SK-N-SH treated with all-trans-retinoic acid at 6 μM for 48 hours (cell line): Measurements from ENCODE around the gene GOLGA6L6.
"Not testable (repeated sequence)": the region's sequence is repeated elsewhere in the genome, so short reads cannot be mapped to it uniquely, and the experiment has no call there.

Source experiments
- ATAC-seq: fragments of 200-7000 bp; cut with Tn5 transposase; 3 replicates; pipeline ENCODE4 v1.9.1; 2020; ENCODE audit warnings: mild to moderate bottlenecking, moderate library complexity

GOLGA6L6 gene, protein sequence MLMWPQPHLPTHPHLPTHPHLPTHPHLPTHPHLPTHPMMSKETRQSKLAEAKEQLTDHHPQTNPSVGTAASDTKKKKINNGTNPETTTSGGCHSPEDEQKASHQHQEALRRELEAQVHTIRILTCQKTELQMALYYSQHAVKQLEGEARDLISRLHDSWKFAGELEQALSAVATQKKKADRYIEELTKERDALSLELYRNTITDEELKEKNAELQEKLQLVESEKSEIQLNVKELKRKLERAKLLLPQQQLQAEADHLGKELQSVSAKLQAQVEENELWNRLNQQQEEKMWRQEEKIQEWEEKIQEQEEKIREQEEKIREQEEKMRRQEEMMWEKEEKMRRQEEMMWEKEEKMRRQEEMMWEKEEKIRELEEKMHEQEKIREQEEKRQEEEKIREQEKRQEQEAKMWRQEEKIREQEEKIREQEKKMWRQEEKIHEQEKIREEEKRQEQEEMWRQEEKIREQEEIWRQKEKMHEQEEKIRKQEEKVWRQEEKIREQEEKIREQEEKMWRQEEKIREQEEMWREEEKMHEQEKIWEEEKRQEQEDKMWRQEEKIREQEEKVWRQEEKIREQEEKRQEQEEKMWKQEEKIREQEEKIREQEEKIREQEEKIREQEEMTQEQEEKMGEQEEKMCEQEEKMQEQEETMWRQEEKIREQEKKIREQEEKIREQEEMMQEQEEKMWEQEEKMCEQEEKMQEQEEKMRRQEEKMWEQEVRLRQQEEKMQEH

DNA sequence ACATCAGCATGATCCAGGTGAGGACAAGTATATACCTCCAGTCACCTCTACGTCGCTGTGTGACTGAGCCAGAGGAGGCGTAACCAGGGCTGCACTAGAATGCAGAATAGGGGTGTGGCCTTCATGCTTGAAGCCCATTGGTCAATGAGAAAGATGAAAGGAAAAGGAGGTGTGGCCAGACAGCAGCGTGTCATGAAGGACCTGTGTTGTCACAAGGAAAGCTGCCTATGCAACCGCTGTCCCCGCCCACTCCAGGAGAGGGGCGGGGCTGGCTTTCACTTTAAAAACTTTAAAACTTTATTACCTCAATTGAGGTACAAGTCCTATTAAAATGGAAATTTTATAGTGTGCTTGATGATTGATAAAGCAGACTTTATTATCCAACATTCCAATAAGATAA lies at the start of gene GOLGA6L6:
Gene GOLGA6L6 (minus strand): TSS at position 101 of the 400 bp plus-strand sequence. CDS start 91 bp downstream, at position 10.
- not testable (repeated sequence) for ATAC-seq

- ATAC-seq: not testable (repeated sequence)
Measured at GRCh38 chr15:20590069-20590468, 48.5 kb upstream of the GOLGA6L6 start.

GRCh38 chr15:20586821-20587220 lies 45.2 kb upstream of the GOLGA6L6 start:
- ATAC-seq: not testable (repeated sequence)

DNA sequence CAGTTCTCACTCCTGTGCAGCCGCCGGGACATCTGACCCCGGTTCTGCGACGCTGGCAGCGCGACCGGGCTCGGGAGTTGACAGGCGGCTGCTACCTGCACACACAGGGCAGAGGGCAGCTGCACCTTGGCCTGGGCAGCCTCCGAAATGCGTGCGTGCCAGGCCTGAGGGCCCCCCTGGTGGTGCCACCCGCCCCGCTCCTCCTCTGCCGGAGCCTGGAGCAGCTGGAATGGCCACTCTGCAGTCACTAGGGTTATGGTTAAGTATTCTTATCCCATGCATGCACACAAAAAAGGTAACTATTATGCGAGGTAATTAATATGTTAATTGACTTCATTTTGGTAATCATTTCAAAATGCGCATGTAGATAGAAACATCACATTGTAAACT lies 41.1 kb upstream of the GOLGA6L6 start:
- not testable (repeated sequence) for ATAC-seq

DNA sequence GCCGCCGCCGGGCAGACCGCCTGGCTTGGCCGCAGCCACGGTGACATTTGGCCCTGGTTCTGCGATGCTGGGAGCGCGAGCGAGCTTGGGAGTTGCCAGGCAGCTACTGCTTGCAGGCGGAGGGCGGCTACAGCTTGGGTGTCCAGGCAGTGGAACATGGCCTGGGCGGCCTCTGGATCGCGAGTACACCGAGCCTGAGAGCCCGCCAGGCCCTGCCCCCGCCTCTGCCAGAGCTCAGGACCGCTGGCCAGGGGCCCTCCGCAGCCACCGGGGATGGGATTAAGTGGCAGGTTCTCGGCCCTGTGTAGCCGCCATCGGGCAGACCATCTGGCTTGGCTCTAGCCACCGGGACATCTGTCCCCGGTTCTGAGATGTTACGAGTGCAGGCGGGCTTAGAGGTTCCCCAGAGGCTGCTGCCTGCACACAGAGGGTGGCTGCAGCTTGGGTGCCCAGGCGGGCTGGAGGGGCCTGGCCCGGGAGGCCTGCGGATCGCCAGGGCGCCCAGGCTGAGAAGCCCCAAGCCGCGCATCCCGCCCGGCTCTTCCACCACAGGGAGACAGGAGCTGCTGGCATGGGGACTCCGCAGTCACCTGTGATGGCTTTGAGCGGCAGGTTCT lies 40.6 kb upstream of the GOLGA6L6 start:
- not testable (repeated sequence) for ATAC-seq

DNA sequence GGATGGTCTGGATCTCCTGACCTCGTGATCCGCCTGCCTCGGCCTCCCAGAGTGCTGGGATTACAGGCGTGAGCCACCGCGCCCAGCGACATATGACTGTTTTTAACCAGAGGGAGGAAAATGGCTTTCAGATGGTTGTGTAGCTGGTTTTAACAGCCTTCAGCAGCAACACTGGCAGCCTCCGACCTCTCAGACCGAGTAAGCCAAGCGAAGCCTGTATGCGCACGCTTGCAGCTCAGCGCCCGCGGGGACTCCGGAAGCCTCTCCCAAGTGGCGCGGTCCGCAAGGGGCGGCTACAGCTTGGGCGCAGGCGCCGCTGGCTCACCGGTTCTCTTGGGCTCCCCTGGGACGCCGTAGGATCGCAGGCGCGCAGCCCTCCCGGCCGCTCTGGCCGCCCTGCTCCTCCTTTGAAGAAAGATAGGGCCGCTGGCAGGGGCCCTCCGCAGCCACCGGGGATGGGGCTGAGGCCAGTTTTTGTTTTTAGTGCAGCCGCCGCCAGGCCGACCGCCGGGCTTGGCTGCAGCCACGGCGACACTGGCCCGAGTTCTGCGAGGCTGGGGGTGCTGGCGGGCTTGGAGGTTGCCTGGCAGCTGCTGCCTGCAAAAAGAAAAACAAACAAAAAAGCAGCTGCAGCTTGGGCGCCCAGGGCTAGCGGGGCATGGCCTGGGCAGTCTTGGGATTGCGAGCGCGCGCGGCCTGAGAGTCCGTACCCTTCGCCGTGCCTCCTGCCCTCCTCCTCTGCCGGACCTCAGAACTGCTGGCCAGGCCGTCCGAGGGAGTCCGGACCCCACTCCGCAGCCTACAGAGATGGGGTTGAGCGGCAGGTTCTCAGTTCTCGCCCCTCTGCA lies 39.9 kb upstream of the GOLGA6L6 start:
- peak; percentile 68 for ATAC-seq

DNA sequence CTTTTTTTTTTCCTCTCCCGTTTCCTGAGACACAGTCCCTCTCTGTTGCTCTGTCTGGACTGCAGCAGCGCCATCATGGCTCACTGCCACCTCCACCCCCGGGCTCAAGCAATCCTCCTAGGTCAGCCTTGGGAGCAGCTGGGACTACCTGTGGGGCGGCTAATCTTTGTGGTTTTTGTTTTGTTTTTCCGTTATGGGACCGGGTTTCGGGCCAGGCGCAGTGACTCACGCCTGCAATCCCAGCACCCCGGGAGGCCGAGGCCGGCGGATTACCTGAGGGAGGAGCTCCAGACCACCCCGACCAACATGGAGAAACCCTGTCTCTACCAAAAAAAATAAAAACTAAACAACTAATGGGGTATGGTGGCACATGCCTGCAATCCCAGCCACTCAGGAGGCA lies 38.1 kb upstream of the GOLGA6L6 start:
- ATAC-seq: not testable (repeated sequence)

DNA sequence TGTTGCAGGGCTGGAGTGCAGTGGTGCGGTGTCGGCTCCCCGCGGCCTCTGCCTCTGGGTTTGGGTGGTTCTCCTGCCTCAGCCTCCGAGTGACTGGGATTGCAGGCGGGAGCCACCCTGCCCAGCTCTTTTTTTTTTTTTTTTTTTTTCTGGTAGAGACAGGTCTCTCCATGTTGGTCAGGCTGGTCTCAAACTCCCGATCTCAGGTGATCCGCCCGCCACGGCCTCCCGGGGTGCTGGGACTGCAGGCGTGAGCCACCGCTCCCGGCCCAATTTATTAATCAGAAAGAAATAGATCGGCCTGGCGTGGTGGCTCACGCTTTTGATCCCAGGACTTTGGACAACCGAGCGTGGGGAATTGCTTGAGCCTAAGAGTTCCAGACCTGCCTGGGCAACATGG lies 9.7 kb upstream of the GOLGA6L6 start:
- ATAC-seq: not testable (repeated sequence)

DNA sequence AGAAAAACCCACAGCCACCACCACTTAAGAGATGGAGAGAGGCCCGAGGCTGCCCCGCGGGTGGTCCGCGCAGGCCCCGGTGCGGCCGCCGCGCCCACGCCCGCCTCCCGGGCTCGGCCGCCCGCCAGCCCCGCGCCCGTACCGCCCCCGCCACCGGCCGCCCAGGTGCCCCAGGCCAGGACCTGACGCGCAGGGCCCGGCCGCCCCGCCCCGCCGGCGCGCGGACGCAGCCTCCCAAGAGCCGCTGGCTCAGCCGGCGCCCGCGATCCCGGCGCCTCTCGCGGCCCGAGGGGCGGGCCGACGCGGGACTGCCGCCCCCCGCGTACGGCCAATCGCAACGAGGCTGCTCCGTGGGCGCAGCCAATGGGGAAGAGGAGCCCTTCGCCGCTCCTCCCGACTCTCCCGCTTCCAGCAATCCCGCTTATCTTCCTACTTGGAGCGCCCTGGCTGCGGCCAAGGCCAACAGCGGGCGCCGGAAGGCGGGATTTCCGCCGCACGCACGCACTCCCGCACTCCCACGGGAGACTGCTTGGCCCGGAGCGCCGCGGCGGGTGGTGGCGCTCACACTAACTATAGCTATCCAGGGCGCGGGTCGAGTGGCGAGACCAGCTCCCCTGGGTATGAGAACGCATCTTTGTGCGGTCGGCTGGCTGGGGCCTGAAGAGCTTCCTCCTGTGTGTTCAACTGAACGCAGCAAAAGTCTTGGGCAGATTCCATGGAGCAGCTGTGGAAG lies 35.5 kb downstream of the GOLGA6L6 start:
- not testable (repeated sequence) for ATAC-seq

- ATAC-seq: not testable (repeated sequence)
Measured at GRCh38 chr15:20502839-20503238, 38.8 kb downstream of the GOLGA6L6 start.

- not testable (repeated sequence) for ATAC-seq
Measured at GRCh38 chr15:20501512-20502222, 39.9 kb downstream of the GOLGA6L6 start.

- ATAC-seq: not testable (repeated sequence)
Measured at GRCh38 chr15:20497781-20498180, 43.8 kb downstream of the GOLGA6L6 start.

- not testable (repeated sequence) for ATAC-seq
Measured at GRCh38 chr15:20493035-20493434, 48.6 kb downstream of the GOLGA6L6 start.

- not testable (repeated sequence) for ATAC-seq
Measured at GRCh38 chr15:20492598-20492997, 49.0 kb downstream of the GOLGA6L6 start.

DNA sequence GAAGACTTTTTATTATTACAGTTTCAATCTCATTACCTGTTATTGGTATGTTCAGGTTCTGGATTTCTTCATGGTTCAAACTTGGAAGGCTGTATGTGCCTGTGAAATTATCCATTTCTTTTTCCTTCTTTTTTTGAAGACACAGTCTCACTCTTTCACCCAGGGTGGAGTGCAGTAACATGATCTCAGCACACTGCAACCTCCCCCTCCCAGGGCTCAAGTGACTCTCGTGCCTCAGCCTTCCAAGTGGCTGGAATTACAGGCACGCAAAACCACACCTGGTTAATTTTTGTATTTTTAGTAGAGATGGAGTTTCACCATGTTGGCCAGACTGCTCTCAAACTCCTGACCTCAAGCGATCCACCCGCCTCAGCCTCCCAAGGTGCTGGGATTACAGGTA lies 52.3 kb downstream of the GOLGA6L6 start:
- not testable (repeated sequence) for ATAC-seq
